GM18873 (cell line): Measurements from ENCODE around the gene AMMECR1L.
"Not testable (repeated sequence)": the region's sequence is repeated elsewhere in the genome, so short reads cannot be mapped to it uniquely, and the experiment has no call there.

Experiments
- ATAC-seq: cut with Tn5 transposase; IDR thresholded peaks from one replicate; pipeline ENCODE4 v1.9.1; 2021; ENCODE audit warnings: mild to moderate bottlenecking, moderate library complexity, moderate number of reproducible peaks; ENCODE audit not compliant: unreplicated experiment, low FRiP score

Gene AMMECR1L

DNA sequence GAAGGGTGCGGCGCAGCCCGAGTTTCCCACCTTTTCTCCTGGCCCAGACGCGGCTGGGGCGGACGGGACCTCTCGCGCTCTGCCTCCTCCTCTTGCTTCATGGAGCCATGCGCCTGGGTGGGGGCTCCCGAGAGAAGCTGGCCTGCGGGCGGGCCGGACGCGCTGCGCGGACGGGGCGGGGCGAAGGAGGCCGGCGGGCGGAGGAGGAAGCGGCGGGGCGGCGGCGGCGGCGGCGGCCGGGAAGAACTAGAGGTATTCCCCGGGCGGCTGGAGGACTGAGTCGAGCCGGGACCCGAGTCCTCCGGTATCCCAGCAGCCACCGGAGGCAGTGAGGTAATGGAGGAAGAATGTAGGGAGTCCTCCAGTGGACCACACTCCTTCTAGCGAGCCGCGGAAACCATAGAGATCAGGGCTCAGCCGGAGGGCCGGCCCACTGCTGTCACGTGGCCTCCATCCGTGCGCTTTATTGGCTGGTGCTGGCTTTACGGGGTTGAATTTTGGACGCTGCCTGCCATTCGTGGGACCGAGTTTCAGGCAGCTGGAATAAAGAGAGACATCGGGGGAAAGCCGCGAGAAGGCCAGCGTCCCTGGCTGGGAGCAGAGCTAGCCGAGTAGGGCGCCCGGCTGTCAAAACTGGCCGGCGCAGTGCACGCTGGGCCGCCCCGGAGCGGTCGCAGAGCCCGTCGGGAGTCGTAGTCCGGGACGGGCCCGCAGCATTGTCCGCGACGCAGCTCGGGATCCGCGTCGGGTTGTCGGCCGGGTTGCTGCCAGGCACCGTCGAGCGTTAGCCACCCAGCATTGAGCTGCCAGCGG is at the start of gene AMMECR1L:
Gene AMMECR1L (minus strand): TSS at position 177 of the 813 bp plus-strand sequence. CDS start 11,722 bp downstream, outside the sequence.
- peak; percentile 96 for ATAC-seq

DNA sequence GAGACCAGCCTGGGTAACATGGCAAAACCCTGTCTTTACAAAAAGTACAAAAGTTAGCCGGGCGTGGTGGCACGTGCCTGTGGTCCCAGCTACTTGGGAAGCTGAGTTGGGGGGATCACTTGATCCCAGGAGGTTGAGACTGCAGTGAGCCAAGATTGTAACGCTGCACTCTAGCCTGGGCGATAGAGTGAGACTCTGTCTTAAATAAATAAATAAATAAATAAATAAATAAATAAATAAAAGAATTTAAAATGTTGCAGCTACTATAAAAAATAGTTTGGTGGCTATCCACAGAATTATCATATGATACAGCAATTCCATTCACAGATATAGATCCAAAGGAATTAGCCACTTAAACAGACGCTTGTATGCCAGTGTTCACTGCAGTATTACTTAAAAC is 49.6 kb upstream of the AMMECR1L start:
- no peak for ATAC-seq

DNA sequence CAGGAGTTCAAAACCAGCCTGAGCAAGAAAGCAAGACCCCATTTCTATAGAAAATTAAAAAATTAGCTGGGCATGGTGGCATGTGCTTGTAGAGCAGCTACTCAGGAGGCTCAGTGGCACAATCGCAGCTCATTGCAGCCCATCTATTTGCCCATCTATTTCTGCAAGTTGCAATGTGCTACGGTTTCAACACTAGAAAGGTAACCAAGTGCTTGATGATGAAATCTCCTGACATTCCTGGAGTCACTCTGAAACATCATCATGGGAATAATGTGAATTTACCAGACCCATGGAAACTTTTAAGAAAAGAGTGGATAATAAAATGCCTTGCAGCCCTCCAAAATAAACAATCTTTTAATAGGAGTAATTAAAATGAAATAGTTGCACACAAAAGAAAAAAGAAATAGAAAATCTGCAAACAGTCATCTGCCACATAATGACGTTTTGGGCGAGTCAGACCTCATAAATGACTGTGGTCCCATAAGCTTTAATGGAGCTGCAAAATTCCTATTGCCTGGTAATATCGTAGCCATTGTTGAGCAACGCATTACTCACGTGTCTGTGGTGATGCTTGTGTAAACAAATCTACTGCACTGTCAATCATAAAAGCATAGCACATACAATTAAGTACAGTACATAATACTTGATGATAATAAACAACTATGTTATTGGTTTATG is 46.6 kb upstream of the AMMECR1L start:
- ATAC-seq: no peak

DNA sequence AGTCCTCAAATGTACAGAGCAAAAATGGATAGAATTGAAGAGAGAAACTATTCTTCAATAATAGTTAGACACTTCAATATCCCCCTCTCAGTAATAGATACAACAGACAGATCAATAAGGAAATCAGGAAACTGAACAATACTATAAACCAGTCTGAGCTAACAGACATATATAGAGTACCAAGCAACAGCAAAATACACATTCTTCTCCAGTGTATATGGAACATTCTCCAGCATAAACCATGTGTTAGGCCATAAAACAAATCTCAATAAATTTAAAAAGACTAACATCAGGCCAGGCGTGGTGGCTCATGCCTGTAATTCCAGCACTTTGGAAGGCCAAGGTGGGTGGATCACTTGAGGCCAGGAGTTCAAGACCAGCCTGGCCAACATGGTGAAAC is 43.7 kb upstream of the AMMECR1L start:
- ATAC-seq: no peak

DNA sequence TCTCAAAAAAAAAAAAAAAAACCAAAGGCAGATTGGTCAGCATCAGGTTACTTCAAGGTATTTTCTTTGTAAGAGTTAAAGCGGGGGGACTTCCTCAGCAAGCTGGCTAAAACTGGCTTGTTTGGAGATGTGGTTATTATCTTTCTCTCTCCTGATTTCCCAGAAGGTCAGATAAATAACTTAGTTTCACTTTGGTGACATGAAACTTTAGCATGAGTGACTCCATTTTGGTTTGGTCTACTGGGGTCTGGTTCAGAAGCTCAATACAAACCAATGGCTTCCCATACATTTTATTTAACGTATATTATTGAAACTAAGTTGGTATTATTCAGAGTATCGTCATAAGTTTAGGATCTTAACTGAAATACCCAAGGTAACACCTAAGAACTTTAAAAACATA is 41.6 kb upstream of the AMMECR1L start:
- no peak for ATAC-seq

DNA sequence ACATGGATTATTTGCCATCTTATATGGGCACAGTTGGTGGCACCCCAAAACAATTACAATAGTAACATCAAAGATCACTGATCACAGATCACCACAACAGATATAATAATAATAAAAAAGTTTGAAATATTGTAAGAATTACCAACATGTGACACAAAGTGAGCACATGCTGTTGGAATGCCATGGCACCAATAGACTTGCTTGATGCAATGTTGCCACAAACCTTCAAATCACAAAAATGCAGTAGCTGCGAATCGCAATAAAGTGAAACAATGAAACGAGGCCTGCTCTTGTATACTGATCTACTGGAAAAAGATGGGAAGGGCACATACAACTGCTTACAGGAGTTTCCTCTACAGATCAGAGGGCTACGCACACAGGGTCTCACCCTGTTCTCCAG is 32.2 kb upstream of the AMMECR1L start:
- no peak for ATAC-seq

DNA sequence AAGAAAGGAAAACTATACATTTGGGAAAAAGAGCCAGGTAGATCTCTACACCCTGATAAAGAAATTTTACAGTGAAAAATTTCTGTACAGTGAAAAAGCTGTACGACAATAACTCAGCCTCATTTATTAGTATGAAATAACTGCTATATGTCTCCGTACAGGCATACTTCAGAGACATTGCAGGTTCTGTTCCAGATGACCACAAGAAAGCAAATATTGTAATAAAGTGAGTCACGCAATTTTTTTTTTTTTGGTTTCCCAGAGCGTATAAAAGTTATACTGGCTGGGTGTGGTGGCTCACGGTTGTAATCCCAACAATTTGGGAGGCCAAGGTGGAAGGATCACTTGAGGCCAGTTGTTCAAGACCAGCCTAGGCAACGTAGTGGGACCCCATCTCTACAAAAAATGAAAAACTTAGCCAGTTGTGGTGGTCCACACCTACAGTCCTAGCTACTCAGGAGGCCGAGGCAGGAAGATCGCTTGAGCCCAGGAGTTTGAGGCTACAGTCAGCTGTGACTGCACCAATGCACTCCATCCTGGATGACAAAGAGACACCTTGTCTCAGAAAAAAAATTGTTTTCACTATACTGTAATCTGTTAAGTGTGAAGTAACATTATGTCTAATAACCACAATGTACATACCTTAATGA is 28.2 kb upstream of the AMMECR1L start:
- ATAC-seq: no peak

DNA sequence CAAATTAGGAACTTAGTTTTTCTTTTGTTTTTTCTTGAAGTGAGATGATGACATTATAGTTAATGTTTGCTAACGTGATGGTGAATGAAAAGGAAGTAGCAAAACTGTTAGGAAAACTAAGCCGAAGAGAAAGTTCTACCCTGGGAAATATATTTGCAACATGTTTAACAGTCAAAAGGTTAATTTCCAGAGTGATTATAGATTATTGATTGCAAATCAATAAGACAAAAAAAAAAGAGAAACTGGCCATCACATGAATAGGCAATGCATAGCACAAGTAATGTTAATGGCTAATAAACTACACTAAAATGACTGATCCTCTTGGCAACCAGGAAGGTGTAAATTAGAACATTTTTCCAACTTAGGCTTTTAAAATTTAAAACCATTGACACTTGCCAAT is 26.0 kb upstream of the AMMECR1L start:
- ATAC-seq: no peak

DNA sequence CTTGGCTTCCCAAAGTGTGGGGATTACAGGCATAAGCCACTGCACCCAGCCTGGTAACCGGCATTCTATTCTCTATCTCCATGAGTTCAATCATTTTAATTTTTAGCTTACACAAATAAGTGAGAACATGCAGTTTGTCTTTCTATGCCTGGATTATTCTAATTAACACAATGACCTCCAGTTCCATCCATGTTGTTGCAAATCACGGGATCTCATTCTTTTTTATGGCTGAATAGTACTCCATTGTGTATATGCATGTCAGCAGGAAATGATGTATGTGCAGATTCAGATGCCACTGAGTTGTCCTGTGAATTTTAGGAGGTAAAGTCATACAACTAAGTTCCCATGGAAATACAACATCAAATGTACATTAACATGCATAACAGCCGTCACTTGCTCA is 24.7 kb upstream of the AMMECR1L start:
- no peak for ATAC-seq

DNA sequence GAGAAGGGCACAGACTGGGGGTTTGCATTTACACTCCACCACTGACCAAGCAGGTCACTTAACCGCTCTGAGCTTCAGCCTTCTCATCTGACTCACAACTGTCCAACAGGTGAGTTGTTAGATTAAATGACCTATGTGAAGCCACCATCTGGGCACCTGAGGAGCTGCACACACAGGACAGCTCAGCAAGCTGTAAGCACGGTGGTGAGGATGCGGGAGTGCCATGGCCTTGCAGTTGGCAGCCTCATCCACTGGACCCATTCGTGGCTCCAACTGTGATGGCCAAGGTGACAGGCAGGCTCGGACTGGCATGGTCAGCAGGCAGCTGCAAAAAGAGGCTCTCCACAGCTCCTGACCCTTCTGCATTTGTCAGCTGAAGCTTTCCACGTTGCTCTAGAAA is 23.3 kb upstream of the AMMECR1L start:
- ATAC-seq: no peak

DNA sequence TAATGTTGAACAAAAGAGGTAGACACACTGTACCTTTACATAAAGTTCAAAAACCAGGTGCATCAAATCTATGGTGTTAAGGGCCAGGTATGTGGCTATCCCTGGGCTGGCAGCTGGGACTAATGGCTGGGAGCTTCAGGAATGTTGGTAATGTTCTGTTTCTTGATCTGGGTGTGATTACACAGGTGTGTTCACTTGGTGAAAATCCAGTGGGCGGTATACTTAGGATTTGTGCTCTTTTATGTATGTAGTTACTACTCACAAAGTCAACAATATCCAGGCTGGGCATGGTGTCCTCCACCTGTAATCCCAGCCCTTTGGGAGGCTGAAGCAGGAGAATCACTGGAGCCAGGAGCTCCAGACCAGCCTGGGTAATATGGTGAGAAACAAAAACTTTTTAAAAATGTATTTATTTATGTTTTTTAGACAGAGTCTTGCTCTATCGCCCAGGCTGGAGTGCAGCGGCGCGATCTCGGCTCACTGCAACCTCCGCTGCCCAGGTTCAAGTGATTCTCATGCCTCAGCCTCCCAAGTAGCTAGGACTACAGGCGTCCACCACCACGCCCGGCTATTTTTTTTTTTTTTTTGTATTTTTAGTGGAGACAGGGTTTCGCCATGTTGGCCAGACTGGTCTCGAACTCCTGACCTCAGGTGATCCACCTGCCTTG is 22.1 kb upstream of the AMMECR1L start:
- ATAC-seq: not testable (repeated sequence)

DNA sequence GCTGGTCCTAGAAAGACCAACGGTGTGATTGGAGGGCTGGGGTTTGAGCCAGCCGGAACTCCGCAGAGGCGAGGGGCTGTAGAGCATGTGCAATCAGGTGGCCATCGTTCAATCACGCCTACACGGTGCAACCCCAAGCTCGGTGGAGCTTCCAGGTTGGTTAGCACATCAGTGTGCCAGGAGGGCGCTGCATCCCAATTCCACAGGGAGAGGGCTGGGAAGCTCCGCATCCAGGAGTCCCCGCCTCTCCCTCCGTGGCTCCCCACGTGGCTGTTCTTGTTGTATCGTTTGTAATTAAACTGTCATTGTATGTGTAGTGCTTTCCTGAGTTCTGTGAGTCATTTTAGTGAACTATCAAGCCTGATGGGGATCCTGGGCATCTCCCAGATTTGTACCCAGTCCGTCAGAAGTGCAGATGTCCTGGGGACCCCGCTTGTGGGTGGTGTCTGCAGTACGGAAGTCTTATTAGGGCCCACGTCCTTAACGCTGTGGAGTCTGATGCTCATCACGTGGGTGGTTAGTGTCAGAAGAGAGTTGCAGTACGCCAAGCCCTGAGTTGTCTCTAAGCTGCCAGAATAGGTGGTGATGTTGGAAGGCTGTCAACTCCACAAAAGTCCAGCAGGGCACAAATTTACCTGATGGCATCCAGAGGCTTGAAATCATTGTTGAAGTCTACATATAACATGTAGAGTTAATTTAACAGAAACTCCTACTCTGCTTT is 20.6 kb upstream of the AMMECR1L start:
- no peak for ATAC-seq

DNA sequence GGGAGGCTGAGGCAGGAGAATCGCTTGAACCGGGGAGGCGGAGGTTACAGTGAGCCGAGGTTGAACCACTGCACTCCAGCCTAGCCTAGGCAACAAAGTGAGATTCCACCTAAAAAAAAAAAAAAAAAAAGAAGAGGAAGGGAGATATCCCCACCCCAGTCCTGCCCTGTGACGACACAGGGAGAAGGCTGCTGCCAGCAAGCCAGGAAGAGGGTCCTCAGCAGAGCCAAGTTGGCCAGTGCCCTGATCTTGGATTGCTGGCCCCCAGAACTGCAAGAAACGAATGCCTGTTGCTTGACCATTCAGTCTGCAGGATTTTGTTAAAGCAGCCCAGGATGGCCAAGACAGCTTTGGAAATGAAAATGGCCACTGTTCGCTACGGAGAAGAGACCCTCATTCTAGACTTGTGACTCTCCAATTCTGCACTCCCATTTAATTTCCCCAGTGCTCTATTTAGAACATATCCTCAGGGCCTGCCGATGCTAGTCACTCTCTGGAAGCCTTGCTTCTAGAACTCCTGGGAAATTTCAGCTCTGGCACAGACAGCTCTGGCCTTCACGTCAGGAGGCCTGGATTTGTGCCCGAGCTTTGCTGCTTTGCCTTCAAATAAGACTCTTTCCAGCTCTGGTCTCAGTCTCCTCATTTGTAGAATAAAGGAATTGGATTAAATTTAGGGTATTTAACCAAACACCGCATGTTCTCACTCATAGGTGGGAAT is 15.7 kb upstream of the AMMECR1L start:
- ATAC-seq: no peak

DNA sequence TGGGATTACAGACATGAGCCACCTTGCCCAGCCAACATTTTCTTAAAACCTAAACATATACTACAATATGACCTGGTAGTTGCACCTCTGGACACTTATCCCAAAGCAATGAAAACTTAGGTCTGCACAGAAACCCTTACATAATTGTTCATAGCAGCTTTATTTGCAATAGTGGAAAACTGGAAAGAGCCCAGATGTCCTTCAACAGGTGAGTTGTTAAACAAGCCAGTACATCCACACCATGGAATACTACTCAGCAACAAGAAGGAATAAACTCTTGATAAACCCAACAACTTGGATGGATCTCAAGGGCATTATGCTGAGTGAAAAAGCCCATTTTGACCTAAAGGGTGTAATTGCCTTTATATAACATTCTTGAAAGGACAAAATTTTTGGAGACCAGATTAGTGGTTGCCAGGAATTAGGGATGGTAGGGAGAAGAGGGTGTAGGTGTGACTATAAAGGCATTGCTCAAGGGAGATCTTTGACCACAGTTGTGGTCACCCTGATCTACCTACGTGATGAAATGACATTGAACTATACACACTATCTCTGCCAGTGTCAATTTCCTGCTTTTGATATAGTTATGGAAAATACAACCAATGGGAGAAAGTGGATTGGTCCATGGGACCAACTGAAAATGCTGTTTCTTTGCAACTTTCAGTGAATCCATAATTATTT is 11.9 kb upstream of the AMMECR1L start:
- no peak for ATAC-seq

DNA sequence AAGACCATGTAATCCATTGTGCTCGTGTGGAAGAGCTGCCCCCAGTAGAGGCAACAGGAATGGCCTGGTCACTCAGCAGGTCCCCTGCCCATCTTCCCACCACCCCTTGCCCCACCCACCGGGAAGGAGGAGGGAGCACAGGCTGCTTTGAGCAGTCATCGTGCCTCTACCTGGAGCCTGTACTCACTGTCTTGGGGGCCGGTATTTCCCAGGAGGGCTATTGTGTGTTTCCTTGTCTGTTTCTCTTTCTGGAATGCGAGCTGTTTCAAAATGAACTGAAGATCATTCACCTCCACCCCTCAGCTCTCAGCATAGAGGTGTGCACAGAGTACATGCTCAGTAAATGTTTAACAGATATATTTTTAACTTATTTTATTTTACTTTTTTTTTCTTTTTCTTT is 7.7 kb upstream of the AMMECR1L start:
- ATAC-seq: no peak

DNA sequence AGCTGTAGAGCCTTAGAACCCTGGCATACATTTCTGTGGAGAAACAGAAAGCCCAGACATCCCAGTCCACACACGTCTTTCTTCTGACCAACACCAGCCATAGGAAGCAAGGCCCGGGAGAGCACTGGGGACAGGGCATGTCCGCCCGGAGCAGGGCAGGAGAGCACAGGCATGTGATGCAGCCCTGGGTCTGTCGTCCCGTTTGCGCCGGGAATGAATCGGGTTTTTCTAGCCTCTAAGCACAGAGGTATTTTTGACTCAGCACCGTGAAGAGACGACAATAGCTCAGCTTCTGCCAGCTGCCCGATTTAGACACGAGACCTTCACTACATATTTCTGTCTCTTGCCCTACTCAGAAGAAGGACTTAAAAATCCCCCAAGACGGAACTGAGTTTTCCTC is 7.3 kb upstream of the AMMECR1L start:
- ATAC-seq: no peak

DNA sequence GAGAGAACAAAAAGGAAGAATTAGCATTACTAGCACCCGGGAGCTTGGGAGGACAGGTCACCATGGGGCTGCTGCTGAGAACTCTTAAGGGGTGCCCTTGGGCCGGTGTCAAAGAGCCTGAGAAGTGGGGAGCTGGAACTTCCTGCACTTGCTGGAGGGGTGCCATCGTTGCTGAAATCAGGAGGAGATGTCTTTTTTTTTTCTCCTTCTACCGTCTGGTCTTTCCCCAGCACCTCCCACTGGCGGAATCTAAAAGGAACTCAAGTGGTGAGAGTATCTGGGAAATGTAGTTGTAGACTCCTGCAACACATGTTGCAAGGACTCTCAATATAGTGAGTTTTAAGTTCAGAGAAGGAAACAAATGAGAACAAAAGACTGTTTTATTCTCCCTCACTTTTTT is 6.1 kb upstream of the AMMECR1L start:
- ATAC-seq: no peak

DNA sequence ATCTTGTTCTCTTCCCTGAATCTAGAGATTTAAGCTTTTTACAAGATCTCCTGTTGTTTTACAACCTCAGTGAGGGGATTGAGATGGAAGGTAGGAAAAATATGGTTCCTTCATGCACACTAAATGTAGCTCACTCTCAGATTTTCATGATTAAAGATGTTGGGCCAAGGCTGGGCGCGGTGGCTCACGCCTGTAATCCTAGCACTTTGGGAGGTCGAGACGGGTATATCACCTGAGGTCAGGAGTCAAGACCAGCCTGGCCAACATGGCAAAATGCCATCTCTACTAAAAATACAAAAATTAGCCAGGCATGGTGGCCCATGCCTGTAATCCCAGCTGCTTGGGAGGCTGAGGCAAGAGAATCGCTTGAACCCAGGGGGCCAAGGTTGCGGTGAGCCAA is 5.0 kb upstream of the AMMECR1L start:
- ATAC-seq: not testable (repeated sequence)

DNA sequence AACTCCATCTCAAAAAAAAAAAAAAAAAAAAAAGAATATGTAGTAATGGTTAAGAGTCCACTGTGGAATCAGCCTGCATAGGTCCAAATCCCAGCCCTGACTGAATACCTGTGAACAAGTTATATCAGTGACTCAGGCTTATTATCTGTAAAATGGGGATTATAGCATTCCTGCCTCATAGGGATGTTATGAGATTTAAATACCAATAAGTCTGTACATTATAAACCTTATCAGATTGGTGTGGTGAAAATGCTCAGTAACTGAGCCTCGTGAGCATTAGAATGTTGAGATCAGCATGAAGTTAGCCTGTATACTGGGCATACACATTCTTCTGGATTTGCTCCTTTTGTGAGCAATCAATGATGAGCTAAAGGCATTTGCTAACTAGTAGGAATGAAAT is 3.0 kb upstream of the AMMECR1L start:
- no peak for ATAC-seq
